HG02885 (cell line): Measurements from ENCODE around the gene RFX6.

Source experiments
- ATAC-seq: cut with Tn5 transposase; IDR thresholded peaks from one replicate; pipeline ENCODE4 v1.9.1; 2021; ENCODE audit warnings: mild to moderate bottlenecking; ENCODE audit not compliant: unreplicated experiment, poor library complexity

The RFX6 gene

GRCh38 chr6:116963972-116964371 lies 86.9 kb downstream of the RFX6 start:
- no peak for ATAC-seq

- no peak for ATAC-seq
These were observed 89.9 kb downstream of the RFX6 start for GRCh38 chr6:116966675-116967576.

DNA sequence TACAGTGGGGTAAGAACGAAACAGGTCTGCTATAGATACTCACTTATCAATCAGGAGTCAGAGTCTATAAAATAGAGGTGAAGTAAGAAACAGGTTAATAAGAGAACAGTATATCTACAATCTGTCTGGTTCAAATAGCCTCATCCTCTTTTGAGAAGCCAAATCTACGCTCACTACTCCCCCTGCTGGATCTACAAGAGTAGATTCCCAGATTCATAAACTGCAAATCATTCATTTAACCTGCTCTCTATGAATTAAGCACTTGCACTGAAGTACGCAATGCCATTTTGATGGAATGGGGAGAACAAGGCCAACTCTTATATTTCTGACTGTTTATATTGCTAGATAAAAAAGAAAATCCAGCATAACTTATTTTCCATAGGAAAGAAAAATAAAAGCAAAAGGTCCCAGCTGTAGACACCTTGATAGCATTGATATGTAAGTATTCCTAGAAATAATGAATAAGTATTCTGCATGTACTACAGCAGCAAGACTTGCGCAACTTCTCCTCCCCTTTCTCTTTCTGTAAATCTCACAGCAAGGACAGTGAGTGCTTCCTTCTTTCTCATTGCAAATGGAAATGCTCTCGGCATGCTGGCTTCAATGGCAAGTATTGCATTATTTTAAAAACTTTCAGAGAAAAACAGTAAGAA lies 92.3 kb downstream of the RFX6 start:
- ATAC-seq: peak; percentile 92

- peak; percentile 78 for ATAC-seq
These were observed 94.9 kb downstream of the RFX6 start for GRCh38 chr6:116971959-116972358.

- no peak for ATAC-seq
These were observed 96.9 kb downstream of the RFX6 start for GRCh38 chr6:116973976-116974375.

GRCh38 chr6:116974526-116975316 lies 97.7 kb downstream of the RFX6 start:
- ATAC-seq: no peak

DNA sequence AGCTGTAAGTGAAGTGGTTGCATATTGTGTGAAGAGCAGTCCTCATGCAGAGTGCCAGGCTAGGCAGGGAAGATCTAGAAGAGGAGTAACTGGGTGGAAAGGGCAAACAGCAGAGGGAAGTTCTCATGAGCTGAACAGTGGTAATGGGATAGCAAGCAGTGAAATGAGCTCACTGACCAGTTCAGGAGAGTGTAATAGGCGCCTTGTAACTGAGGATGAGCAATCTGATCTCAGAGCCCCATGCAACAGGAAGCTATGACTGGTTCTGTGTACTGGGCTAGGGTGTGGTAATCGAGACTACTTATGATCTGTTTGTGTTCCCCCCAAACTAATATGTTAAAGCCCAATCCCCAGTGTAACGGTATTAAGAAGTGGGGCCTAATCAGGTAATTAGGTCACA lies 98.6 kb downstream of the RFX6 start:
- no peak for ATAC-seq

- ATAC-seq: no peak
These were observed 102.5 kb downstream of the RFX6 start for GRCh38 chr6:116979560-116979959.
